ENCODE measurements around the gene TXK. TPM values are rescaled to one million over a fixed set of nuclear protein-coding genes. Genes with fewer than 3 reads are reported as not detected.

Gene TXK
- total RNA-seq, 1 experiment from 2014 or later, result 2.6 TPM

GRCh38 chr4:48109413-48110263, 24.4 kb downstream of the TXK start:
- Histone ChIP-seq H3K4me2 (no peak overlapping the region), H3K27ac (no peak overlapping the region), H3K36me3 (ENCODE audit: low read depth) (no peaks in the 10 kb centered on the region), H3K79me2 (ENCODE audit: low read depth) (no peaks in the 10 kb centered on the region), H3K9me2 (ENCODE audit: insufficient read depth) (no peaks in the 10 kb centered on the region), H3K9me3 (ENCODE audit: insufficient read depth, low read depth) (no peaks in the 10 kb centered on the region), H3K4me1 (replicated peaks; ENCODE audit: insufficient read depth) (no peaks in the 10 kb centered on the region), H3F3A (ENCODE audit: insufficient read depth, low read depth) (peaks cover 4% of the 10 kb centered on the region; the same call in 1 of the 2 replicates), H2AFZ (no peak overlapping the region), H3K4me3 (no peak overlapping the region), H3K27me3 (ENCODE audit: insufficient read depth, low read depth) (no peaks in the 10 kb centered on the region), H4K20me1 (ENCODE audit: insufficient read depth) (no peaks in the 10 kb centered on the region)
- POLR2A ChIA-PET (ENCODE audit: unreplicated experiment), result no interaction called here
- intact Hi-C loops (cut with micrococcal nuclease; ENCODE audit: unreplicated experiment), result no loop called here
- no peak for TF ChIP-seq EZH2 (IDR thresholded peaks at IDR 0.05; ENCODE audit: low read depth)
- TF ChIP-seq CTCF (conservative IDR thresholded peaks at IDR 0.05), result peak; percentile 76
- no TSS peak for BruUV-seq (replicated peaks)
- peak in 1 of 2 experiments; percentile 64 for DNase-seq
- CTCF ChIA-PET, result interaction anchor here (0.9 kb wide), 1 partner anchor 10 kb away, joined by 3 read pairs; no protein-coding TSS in a partner anchor

- H4K20me1 ChIP-seq (ENCODE audit: insufficient read depth), result no peaks in the 10 kb centered on the region
- intact Hi-C loops (cut with micrococcal nuclease; ENCODE audit: unreplicated experiment), result no loop called here
- H3K36me3 ChIP-seq (ENCODE audit: low read depth), result no peaks in the 10 kb centered on the region
- TF ChIP-seq EZH2 (IDR thresholded peaks at IDR 0.05; ENCODE audit: low read depth), result no peak
- no peak for TF ChIP-seq CTCF (conservative IDR thresholded peaks at IDR 0.05)
- no peak for DNase-seq
- H3K4me1 ChIP-seq (replicated peaks; ENCODE audit: insufficient read depth), result no peaks in the 10 kb centered on the region
- H3K9me3 ChIP-seq (ENCODE audit: insufficient read depth, low read depth), result no peaks in the 10 kb centered on the region
- H3K9me2 ChIP-seq (ENCODE audit: insufficient read depth), result no peaks in the 10 kb centered on the region
- BruUV-seq (replicated peaks), result no TSS peak
- no peak overlapping the region for H3K27ac ChIP-seq
- H3K27me3 ChIP-seq (ENCODE audit: insufficient read depth, low read depth), result no peaks in the 10 kb centered on the region
- H3K79me2 ChIP-seq (ENCODE audit: low read depth), result no peaks in the 10 kb centered on the region
- POLR2A ChIA-PET (ENCODE audit: unreplicated experiment), result no interaction called here
- no peak overlapping the region for H3K4me2 ChIP-seq
- no peak overlapping the region for H3K4me3 ChIP-seq
- peaks cover 4% of the 10 kb centered on the region; the same call in 1 of the 2 replicates for H3F3A ChIP-seq (ENCODE audit: insufficient read depth, low read depth)
- CTCF ChIA-PET, result interaction anchor here (0.6 to 0.7 kb wide), 2 partner anchors 197 to 673 kb away, joined by 5 to 6 read pairs; no protein-coding TSS in a partner anchor
- H2AFZ ChIP-seq, result no peak overlapping the region
Measured at GRCh38 chr4:48108309-48109073, 25.6 kb downstream of the TXK start.

- no TSS peak for BruUV-seq (replicated peaks)
- H3K4me3 ChIP-seq, result no peak overlapping the region
- intact Hi-C loops (cut with micrococcal nuclease; ENCODE audit: unreplicated experiment), result no loop called here
- no peaks in the 10 kb centered on the region for H3K9me3 ChIP-seq (ENCODE audit: insufficient read depth, low read depth)
- H3K4me1 ChIP-seq (replicated peaks; ENCODE audit: insufficient read depth), result no peaks in the 10 kb centered on the region
- ChIA-PET POLR2A (ENCODE audit: unreplicated experiment) (no interaction called here), CTCF (no interaction called here)
- no peaks in the 10 kb centered on the region for H3K79me2 ChIP-seq (ENCODE audit: low read depth)
- no peaks in the 10 kb centered on the region for H3K27me3 ChIP-seq (ENCODE audit: insufficient read depth, low read depth)
- no peak for TF ChIP-seq EZH2 (IDR thresholded peaks at IDR 0.05; ENCODE audit: low read depth)
- TF ChIP-seq CTCF (conservative IDR thresholded peaks at IDR 0.05), result no peak
- H3K9me2 ChIP-seq (ENCODE audit: insufficient read depth), result no peaks in the 10 kb centered on the region
- H3K27ac ChIP-seq, result no peak overlapping the region
- H3K36me3 ChIP-seq (ENCODE audit: low read depth), result no peaks in the 10 kb centered on the region
- H3F3A ChIP-seq (ENCODE audit: insufficient read depth, low read depth), result peaks cover 4% of the 10 kb centered on the region; the same call in 1 of the 2 replicates
- no peak overlapping the region for H2AFZ ChIP-seq
- H4K20me1 ChIP-seq (ENCODE audit: insufficient read depth), result no peaks in the 10 kb centered on the region
- no peak overlapping the region for H3K4me2 ChIP-seq
- no peak for DNase-seq
Measured at GRCh38 chr4:48105230-48105629, 28.8 kb downstream of the TXK start.
